ENCODE measurements around the gene VPS33B. TPM values are rescaled to one million over a fixed set of nuclear protein-coding genes. Genes with fewer than 3 reads are reported as not detected.
"Not testable (repeated sequence)": the region's sequence is repeated elsewhere in the genome, so short reads cannot be mapped to it uniquely, and the experiment has no call there.

Gene VPS33B
- total RNA-seq, 2 donors from 2014 or later: 21.4 to 23.4 TPM

- peaks cover 11% of the 10 kb centered on the region for H3K4me1 Mint-ChIP-seq
- no peak for ATAC-seq (replicated peaks)
- no peaks in the 10 kb centered on the region for H3K36me3 Mint-ChIP-seq (ENCODE audit: low read depth)
- H3K9me3 Mint-ChIP-seq: no peaks in the 10 kb centered on the region
- H3K27ac Mint-ChIP-seq: no peak overlapping the region
- H3K4me3 Mint-ChIP-seq: no peak overlapping the region
- H3K27me3 Mint-ChIP-seq: peaks cover 9% of the 10 kb centered on the region
These were observed 25.3 kb upstream of the VPS33B start for GRCh38 chr15:91047545-91048199.

GRCh38 chr15:91046056-91046455, 23.7 kb upstream of the VPS33B start:
- H3K4me3 Mint-ChIP-seq; H3K36me3 Mint-ChIP-seq (ENCODE audit: low read depth); ATAC-seq (replicated peaks); H3K27ac Mint-ChIP-seq; H3K9me3 Mint-ChIP-seq; H3K27me3 Mint-ChIP-seq: not testable (repeated sequence)
- peaks cover 11% of the 10 kb centered on the region for H3K4me1 Mint-ChIP-seq

- no peak overlapping the region for H3K4me3 Mint-ChIP-seq
- no peaks in the 10 kb centered on the region for H3K9me3 Mint-ChIP-seq
- H3K27ac Mint-ChIP-seq: no peak overlapping the region
- no peaks in the 10 kb centered on the region for H3K27me3 Mint-ChIP-seq
- no peak for ATAC-seq (replicated peaks)
- no peaks in the 10 kb centered on the region for H3K36me3 Mint-ChIP-seq (ENCODE audit: low read depth)
- H3K4me1 Mint-ChIP-seq: peaks cover 11% of the 10 kb centered on the region
These were observed 22.7 kb upstream of the VPS33B start for GRCh38 chr15:91045065-91045464.

- Mint-ChIP-seq H3K27me3 (no peaks in the 10 kb centered on the region), H3K4me3 (no peak overlapping the region), H3K4me1 (peaks cover 3% of the 10 kb centered on the region), H3K36me3 (ENCODE audit: low read depth) (no peaks in the 10 kb centered on the region), H3K27ac (no peak overlapping the region), H3K9me3 (no peaks in the 10 kb centered on the region)
- no peak for ATAC-seq (replicated peaks)
These were observed 20.9 kb upstream of the VPS33B start for GRCh38 chr15:91043202-91043874.

- H3K36me3 Mint-ChIP-seq (ENCODE audit: low read depth): no peaks in the 10 kb centered on the region
- H3K4me3 Mint-ChIP-seq: no peak overlapping the region
- peaks cover 3% of the 10 kb centered on the region for H3K4me1 Mint-ChIP-seq
- H3K27me3 Mint-ChIP-seq: no peaks in the 10 kb centered on the region
- no peaks in the 10 kb centered on the region for H3K9me3 Mint-ChIP-seq
- H3K27ac Mint-ChIP-seq: no peak overlapping the region
- ATAC-seq (replicated peaks): peak; percentile 75
These were observed 18.5 kb upstream of the VPS33B start for GRCh38 chr15:91040856-91041255.

- H3K9me3 Mint-ChIP-seq: no peaks in the 10 kb centered on the region
These were observed 17.6 kb upstream of the VPS33B start for GRCh38 chr15:91039996-91040395.

GRCh38 chr15:91032919-91033803, 10.8 kb upstream of the VPS33B start:
- H3K36me3 Mint-ChIP-seq (ENCODE audit: low read depth): no peaks in the 10 kb centered on the region
- peak overlapping the region; percentile 19 for H3K4me3 Mint-ChIP-seq
- no peaks in the 10 kb centered on the region for H3K9me3 Mint-ChIP-seq
- H3K4me1 Mint-ChIP-seq: no peaks in the 10 kb centered on the region
- H3K27ac Mint-ChIP-seq: peak overlapping the region; percentile 67
- peak; percentile 70 for ATAC-seq (replicated peaks)
- no peaks in the 10 kb centered on the region for H3K27me3 Mint-ChIP-seq

More at GRCh38 chr15:91039996-91040395, 17.6 kb upstream of the VPS33B start:
- Mint-ChIP-seq H3K4me1 (peaks cover 2% of the 10 kb centered on the region), H3K36me3 (ENCODE audit: low read depth) (no peaks in the 10 kb centered on the region), H3K27ac (no peak overlapping the region), H3K27me3 (no peaks in the 10 kb centered on the region), H3K4me3 (no peak overlapping the region)
- ATAC-seq (replicated peaks): no peak

GRCh38 chr15:91031796-91032195, 9.4 kb upstream of the VPS33B start:
- Mint-ChIP-seq H3K36me3 (ENCODE audit: low read depth) (no peaks in the 10 kb centered on the region), H3K9me3 (no peaks in the 10 kb centered on the region), H3K27me3 (no peaks in the 10 kb centered on the region), H3K27ac (no peak overlapping the region), H3K4me3 (no peak overlapping the region), H3K4me1 (no peaks in the 10 kb centered on the region)
- no peak for ATAC-seq (replicated peaks)

GRCh38 chr15:91027677-91028076, 5.3 kb upstream of the VPS33B start:
- H3K27ac Mint-ChIP-seq: no peak overlapping the region
- peaks cover 5% of the 10 kb centered on the region for H3K4me1 Mint-ChIP-seq
- H3K27me3 Mint-ChIP-seq: no peaks in the 10 kb centered on the region
- H3K9me3 Mint-ChIP-seq: no peaks in the 10 kb centered on the region
- no peak overlapping the region for H3K4me3 Mint-ChIP-seq
- ATAC-seq (replicated peaks): no peak
- H3K36me3 Mint-ChIP-seq (ENCODE audit: low read depth): no peaks in the 10 kb centered on the region

- peaks cover 7% of the 10 kb centered on the region for H3K36me3 Mint-ChIP-seq (ENCODE audit: low read depth)
- ATAC-seq (replicated peaks): no peak
- no peaks in the 10 kb centered on the region for H3K27me3 Mint-ChIP-seq
- no peaks in the 10 kb centered on the region for H3K9me3 Mint-ChIP-seq
- H3K27ac Mint-ChIP-seq: peak overlapping the region; percentile 85
- peak overlapping the region; percentile 96 for H3K4me3 Mint-ChIP-seq
- H3K4me1 Mint-ChIP-seq: peaks cover 24% of the 10 kb centered on the region
These were observed 1.3 kb upstream of the VPS33B start for GRCh38 chr15:91023720-91024119.

GRCh38 chr15:91022832-91023129, 387 bp upstream of the VPS33B start:
- no peaks in the 10 kb centered on the region for H3K9me3 Mint-ChIP-seq
- H3K27me3 Mint-ChIP-seq: no peaks in the 10 kb centered on the region
- peak overlapping the region; percentile 85 for H3K27ac Mint-ChIP-seq
- peaks cover 15% of the 10 kb centered on the region for H3K36me3 Mint-ChIP-seq (ENCODE audit: low read depth)
- peak overlapping the region; percentile 96 for H3K4me3 Mint-ChIP-seq
- ATAC-seq (replicated peaks): peak; percentile 58
- H3K4me1 Mint-ChIP-seq: peaks cover 31% of the 10 kb centered on the region

- Mint-ChIP-seq H3K36me3 (ENCODE audit: low read depth) (peaks cover 27% of the 10 kb centered on the region), H3K4me1 (peaks cover 33% of the 10 kb centered on the region), H3K27ac (peak overlapping the region; percentile 85), H3K9me3 (no peaks in the 10 kb centered on the region), H3K27me3 (no peaks in the 10 kb centered on the region), H3K4me3 (peak overlapping the region; percentile 96)
- peak; percentile 2 for ATAC-seq (replicated peaks)
These were observed 799 bp downstream of the VPS33B start for GRCh38 chr15:91021516-91022074.

- no peak for ATAC-seq (replicated peaks)
These were observed 4.2 kb downstream of the VPS33B start for GRCh38 chr15:91018158-91018557.

GRCh38 chr15:91017716-91018115, 4.7 kb downstream of the VPS33B start:
- peaks cover 58% of the 10 kb centered on the region for H3K36me3 Mint-ChIP-seq (ENCODE audit: low read depth)
- no peaks in the 10 kb centered on the region for H3K9me3 Mint-ChIP-seq
- peak overlapping the region; percentile 65 for H3K27ac Mint-ChIP-seq
- ATAC-seq (replicated peaks): no peak
- no peak overlapping the region for H3K4me3 Mint-ChIP-seq
- peaks cover 32% of the 10 kb centered on the region for H3K4me1 Mint-ChIP-seq
- no peaks in the 10 kb centered on the region for H3K27me3 Mint-ChIP-seq

More at GRCh38 chr15:91018158-91018557, 4.2 kb downstream of the VPS33B start:
- H3K27me3 Mint-ChIP-seq: no peaks in the 10 kb centered on the region
- no peak overlapping the region for H3K4me3 Mint-ChIP-seq
- H3K27ac Mint-ChIP-seq: peak overlapping the region; percentile 65
- no peaks in the 10 kb centered on the region for H3K9me3 Mint-ChIP-seq
- peaks cover 37% of the 10 kb centered on the region for H3K4me1 Mint-ChIP-seq
- H3K36me3 Mint-ChIP-seq (ENCODE audit: low read depth): peaks cover 54% of the 10 kb centered on the region

Data from activated T-helper 17 cell treated with anti-CD3 and anti-CD28 coated beads, Interleukin-2, amount 50 U/mL, for 72 hours (primary cell).